ENCODE results near the gene MAP3K10.

The MAP3K10 gene

DNA sequence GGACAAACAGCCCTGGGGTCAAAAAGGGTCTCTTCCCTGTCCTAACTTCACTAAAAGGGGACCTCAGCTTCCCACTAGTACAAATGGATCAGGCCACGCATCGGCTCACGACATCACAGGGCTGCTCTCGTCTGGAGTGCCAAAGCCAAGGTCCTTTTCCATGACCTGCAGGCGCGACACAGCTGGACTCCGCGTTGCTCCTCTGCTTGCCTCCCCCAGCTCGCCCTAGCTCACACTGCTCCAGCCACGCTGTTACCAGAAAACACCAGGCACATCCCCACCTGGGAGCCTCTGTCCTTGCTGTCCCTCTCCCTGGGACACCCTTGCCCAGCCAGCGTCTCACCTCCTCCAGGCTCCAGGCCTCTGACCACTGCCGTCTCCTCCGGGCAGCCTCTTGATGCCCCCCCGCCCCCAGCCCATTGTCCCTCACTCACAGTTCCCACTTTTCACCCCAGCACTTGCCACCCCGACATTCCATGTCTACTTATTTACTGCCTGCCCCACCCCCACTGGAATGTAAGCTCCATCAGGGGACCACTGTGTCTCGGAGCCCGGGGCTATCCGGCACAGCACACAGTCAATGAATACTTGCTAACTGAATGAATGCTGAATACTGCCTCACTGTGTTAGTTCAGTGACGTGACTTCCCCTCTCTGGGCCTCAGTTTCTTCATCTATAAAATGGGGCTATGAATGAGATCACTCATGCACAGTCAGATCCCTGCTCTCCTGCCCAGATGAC, 73.3 kb downstream of the MAP3K10 start:
- H3K27ac ChIP-seq, result no peak overlapping the region
- no peak for TF ChIP-seq ZFX (IDR thresholded peaks at IDR 0.05)
- TF ChIP-seq, protein P1, sequence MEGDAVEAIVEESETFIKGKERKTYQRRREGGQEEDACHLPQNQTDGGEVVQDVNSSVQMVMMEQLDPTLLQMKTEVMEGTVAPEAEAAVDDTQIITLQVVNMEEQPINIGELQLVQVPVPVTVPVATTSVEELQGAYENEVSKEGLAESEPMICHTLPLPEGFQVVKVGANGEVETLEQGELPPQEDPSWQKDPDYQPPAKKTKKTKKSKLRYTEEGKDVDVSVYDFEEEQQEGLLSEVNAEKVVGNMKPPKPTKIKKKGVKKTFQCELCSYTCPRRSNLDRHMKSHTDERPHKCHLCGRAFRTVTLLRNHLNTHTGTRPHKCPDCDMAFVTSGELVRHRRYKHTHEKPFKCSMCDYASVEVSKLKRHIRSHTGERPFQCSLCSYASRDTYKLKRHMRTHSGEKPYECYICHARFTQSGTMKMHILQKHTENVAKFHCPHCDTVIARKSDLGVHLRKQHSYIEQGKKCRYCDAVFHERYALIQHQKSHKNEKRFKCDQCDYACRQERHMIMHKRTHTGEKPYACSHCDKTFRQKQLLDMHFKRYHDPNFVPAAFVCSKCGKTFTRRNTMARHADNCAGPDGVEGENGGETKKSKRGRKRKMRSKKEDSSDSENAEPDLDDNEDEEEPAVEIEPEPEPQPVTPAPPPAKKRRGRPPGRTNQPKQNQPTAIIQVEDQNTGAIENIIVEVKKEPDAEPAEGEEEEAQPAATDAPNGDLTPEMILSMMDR (conservative IDR thresholded peaks at IDR 0.05), result no peak
